ENCODE results near the gene WASF3. TPM values are rescaled to one million over a fixed set of nuclear protein-coding genes. Genes with fewer than 3 reads are reported as not detected.
A peak's percentile ranks its signal among the peaks of the same experiment; 100 is the strongest.
"Not testable (repeated sequence)": the region's sequence is repeated elsewhere in the genome, so short reads cannot be mapped to it uniquely, and the experiment has no call there.

WASF3 gene
- total RNA-seq, 1 donor from 2014 or later, result 11.5 TPM

- ATAC-seq, result no peak
- intact Hi-C loops (cut with micrococcal nuclease), result no loop called here
- DNase-seq, result no peak
Observed at GRCh38 chr13:26616126-26616525, 58.6 kb downstream of the WASF3 start.

DNA sequence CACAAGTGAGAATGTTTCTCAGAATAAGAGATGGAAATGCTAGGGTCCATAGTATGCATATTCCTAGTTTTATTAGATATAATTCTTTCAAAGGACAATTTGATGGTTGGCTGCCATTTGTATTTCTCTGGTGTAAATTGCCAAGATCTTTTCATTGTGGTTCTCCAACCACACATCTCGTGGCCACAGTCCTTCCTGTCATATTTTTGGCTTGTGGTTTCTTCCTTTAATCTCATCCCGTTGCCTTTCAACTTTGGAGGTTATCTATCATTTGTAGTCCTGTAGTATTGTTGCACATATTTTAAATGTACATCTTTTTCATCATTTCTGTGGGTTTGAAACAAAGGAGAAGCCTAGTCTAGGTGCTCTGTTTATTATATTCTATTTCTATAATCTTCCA is 61.2 kb downstream of the WASF3 start:
- ATAC-seq, result no peak
- no peak for DNase-seq
- intact Hi-C loops (cut with micrococcal nuclease), result no loop called here

DNA sequence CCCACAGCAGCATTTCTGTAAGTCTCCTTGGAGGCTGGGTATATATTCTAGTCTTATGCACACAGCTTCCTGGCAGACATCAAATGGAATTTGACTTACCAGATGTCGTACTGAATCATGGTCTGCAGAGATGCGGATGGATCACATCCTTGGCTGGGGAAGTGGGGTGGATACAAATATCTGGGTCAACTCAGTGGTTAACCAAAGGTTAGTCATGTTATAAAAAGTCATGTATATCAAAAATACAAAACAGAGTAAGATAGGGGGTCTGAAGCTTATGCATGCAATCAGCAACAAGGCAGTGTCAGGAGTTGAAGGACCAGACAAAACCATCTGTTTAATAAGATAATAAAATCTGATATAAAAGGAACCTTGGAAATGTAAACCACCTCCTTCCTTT is 61.9 kb downstream of the WASF3 start:
- ATAC-seq, result no peak
- intact Hi-C loops (cut with micrococcal nuclease), result no loop called here
- no peak for DNase-seq

GRCh38 chr13:26621731-26622401 is 64.4 kb downstream of the WASF3 start:
- DNase-seq, result no peak

GRCh38 chr13:26623125-26623524 is 65.6 kb downstream of the WASF3 start:
- no peak for ATAC-seq

More at GRCh38 chr13:26621731-26622401, 64.4 kb downstream of the WASF3 start:
- intact Hi-C loops (cut with micrococcal nuclease), result no loop called here
- peak; percentile 43 for ATAC-seq

DNA sequence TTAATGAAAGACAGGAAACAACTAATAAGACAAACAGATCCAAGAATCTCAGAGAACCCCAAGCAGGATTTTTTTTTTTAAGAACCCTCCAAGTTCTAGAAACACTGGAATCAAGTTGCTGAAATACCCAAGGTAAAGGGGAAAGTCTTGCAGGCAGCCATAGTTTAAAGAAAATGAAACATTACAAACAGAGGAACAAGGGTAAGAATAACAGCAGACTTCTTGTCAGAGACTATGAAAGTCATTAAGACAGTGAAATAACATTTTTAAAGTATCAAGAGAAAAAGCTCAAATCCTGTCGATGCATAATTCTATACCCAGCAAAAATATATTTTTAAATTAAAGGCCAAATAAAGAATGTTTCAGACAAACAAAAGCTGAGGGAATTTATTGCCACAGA is 67.1 kb downstream of the WASF3 start:
- no peak for DNase-seq
- ATAC-seq, result no peak
- intact Hi-C loops (cut with micrococcal nuclease), result no loop called here

More at GRCh38 chr13:26623125-26623524, 65.6 kb downstream of the WASF3 start:
- no peak for DNase-seq
- intact Hi-C loops (cut with micrococcal nuclease), result no loop called here

DNA sequence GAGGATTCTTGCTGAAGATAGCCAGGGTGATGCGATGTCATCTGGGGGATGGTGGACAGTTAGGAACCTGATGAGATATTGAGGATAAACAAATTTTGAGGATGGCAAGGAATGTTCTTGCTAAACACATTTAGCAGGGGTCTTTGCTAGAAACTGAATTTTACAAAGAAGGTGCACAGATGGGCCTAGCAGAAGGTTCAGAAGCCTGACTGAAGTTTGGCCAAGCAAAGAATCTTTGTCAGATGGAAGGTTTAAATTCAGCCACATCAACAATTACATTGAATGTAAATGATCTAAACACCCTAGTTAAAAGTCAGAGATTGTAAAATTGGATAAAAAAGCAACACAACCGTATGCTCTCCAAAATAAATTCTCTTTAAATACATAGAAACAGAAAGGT is 68.8 kb downstream of the WASF3 start:
- intact Hi-C loops (cut with micrococcal nuclease), result no loop called here
- DNase-seq (no peak), ATAC-seq (no peak)

DNA sequence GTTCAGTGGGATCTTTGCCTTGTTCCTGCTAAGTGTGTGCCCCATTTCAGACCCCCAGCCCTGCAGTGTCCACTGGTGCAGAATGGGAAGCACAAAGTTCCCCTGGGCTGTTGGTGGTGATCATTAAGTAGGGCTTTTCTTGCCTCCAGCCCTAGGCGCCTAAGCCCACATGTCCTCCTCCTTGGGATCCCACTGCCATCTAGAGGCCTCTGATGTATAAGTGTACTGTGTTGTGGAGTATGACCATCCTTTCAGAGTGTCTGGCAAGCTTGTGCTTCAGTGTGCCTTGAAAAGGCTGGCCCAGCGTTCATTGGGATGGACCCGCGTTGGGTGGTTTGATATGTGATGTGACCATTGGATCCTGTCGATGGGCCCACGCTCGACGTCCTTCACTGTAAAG is 71.2 kb downstream of the WASF3 start:
- intact Hi-C loops (cut with micrococcal nuclease), result no loop called here
- ATAC-seq, result peak; percentile 74
- no peak for DNase-seq

- DNase-seq, result no peak
- ATAC-seq, result peak; percentile 45
- intact Hi-C loops (cut with micrococcal nuclease), result no loop called here
Observed at GRCh38 chr13:26629260-26629825, 71.9 kb downstream of the WASF3 start.

DNA sequence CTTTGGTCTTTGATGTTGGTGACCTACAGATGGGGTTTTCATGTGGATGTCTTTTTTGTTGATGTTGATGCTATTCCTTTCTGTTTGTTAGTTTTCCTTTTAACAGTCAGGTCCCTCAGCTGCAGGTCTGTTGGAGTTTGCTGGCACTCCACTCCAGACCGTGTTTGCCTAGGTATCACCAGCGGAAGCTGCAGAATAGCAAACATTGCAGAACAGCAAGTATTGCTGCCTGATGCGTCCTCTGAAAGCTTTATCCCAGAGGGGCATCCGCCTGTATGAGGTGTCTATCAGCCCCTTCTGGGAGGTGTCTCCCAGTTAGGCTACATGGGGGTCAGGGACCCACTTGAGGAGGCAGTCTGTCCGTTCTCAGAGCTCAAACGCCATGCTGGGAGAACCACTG is 78.2 kb downstream of the WASF3 start:
- intact Hi-C loops (cut with micrococcal nuclease); ATAC-seq; DNase-seq: not testable (repeated sequence)

DNA sequence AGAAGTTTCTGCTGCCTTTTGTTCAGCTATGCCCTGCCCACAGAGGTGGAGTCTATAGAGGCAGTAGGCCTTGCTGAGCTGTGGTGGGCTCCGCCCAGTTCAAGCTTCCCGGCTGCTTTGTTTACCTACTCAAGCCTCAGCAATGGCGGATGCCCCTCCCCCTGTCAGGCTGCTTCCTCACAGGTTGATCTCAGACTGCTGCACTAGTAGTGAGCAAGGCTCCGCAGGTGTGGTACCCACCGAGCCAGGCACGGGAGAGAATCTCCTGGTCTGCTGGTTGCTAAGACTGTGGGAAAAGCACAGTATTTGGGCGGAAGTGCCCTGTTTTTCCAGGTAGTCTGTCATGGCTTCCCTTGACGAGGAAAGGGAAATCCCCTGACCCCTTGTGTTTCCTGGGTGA is 78.6 kb downstream of the WASF3 start:
- intact Hi-C loops (cut with micrococcal nuclease); DNase-seq; ATAC-seq: not testable (repeated sequence)

DNA sequence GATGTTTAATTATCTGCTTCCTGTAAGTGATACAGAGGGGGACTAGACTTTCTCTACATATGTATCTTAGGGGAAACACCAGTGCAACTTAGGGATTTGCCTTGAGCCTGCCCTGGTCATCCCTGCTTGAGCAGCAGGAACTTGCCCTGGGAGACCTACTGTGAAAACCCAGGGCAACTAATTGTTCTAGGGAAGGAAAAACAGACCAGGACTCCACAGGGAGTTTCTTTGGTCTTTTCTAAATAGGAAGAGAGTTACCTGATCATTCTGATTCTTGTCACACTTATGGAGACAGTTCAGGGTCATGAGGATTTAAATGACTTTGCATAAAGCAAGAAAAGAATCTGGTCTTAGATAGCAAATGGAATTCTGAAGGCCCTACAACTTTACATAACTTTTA is 89.1 kb downstream of the WASF3 start:
- DNase-seq, result no peak
- no peak for ATAC-seq
- intact Hi-C loops (cut with micrococcal nuclease), result no loop called here

- intact Hi-C loops (cut with micrococcal nuclease), result no loop called here
- ATAC-seq (no peak), DNase-seq (no peak)
Observed at GRCh38 chr13:26651234-26651633, 93.8 kb downstream of the WASF3 start.

- intact Hi-C loops (cut with micrococcal nuclease), result no loop called here
- no peak for DNase-seq
- no peak for ATAC-seq
Observed at GRCh38 chr13:26653310-26653709, 95.8 kb downstream of the WASF3 start.

DNA sequence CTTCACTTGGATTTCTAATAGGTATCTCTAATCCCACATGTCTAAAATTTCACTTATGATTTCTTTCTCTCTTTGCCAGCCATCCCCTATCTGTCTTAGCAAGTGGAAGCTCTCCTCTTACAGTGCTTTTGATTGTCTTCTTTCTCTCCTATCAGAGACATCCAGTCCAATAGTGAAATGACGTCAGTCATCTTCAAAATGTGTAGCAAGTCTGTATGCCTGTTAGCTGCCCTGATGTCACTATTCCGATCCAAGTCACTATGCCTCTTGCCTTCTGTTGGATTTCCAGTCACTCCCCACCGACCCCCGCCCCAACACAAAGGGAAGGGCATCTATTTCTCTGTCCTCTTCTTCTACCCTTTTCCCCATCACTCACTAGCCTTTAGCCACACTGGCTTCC is 96.4 kb downstream of the WASF3 start:
- intact Hi-C loops (cut with micrococcal nuclease), result no loop called here
- ATAC-seq, result no peak
- DNase-seq, result no peak

DNA sequence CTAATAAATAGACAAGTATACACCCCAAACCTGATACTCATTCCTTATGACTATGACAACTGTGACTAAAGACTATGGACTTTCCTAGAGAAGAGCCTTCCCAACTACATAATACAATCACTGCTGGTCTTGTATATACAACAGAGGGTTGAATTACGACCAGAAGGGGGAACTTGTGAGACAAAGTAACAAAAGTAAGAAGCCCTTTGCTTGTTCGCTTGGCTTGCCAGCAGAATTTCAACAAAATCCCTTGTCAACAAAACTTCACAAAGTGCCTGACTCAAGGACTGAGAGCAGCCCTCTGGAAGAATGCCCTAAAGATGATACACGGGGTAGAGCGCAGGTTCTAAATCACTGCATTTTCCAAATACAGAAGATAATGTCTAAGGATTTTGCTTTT is 99.4 kb downstream of the WASF3 start:
- intact Hi-C loops (cut with micrococcal nuclease), result no loop called here
- DNase-seq, result no peak
- no peak for ATAC-seq

GRCh38 chr13:26658448-26659385 is 101.2 kb downstream of the WASF3 start:
- peak; percentile 97 for ATAC-seq
- intact Hi-C loops (cut with micrococcal nuclease), result no loop called here
- DNase-seq, result no peak

DNA sequence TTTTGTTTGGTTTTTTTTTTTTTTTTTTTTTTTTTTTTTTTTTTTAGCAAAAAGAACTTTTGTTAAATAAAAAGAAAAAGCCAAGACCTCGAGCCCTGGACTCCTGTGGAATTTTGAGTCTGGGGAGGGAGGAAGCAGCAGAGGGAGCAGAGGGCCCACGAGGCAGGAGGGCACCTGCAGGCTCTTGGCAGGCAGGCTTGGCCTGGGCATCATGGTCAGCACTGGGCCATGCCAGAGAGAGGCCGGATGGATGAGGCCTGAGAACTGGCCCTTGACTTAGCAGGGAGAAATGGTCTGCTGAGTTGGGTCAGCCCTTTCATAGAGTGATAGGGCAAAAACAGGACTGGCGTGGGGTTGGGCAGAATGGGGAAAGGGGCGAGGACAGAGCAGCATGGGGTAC is 102.7 kb downstream of the WASF3 start:
- intact Hi-C loops (cut with micrococcal nuclease), result no loop called here
- DNase-seq (no peak), ATAC-seq (no peak)

DNA sequence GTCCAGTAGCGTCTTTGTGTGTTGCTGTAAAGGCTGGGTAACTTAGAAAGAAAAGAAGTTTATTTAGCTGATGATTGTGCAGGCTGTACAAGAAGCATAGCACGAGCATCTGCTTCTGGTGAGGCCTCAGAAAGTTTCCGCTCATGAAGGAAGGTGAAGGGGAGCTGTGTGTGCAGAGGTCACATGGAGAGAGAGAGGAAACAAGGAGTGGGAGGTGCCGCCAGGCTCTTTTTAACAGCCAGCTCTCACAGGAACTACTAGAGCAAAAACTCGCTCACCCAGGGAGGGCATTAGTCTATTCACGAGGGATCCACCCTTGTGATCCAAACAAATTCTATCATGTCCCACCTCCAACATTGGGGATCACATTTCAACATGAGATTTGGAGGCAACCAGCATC is 103.3 kb downstream of the WASF3 start:
- ATAC-seq, result no peak
- no peak for DNase-seq
- intact Hi-C loops (cut with micrococcal nuclease), result no loop called here

DNA sequence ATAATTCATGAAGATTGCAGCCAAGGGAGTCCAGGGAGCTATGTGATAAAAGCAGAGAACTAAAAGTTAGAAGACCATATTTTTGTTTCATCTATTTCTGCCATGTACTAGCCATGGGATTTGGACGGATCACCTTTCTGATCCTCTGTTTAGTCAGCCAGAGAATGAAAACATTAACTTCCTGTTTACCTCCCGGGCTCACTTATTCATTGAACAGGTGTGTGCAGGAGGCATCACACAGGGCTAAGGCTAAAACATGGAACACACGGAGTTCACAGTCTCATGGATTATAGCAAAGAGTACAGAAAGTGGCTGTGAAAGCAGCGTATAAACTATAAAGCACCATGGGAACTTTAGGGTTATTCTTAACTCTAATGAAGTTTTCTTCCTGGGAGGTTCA is 106.3 kb downstream of the WASF3 start:
- intact Hi-C loops (cut with micrococcal nuclease), result no loop called here
- ATAC-seq (no peak), DNase-seq (no peak)

All from left ventricle myocardium superior (tissue), 1 donor.